Coronary artery (tissue), 2 donors: ENCODE data around the gene COL5A2.
A peak's percentile ranks its signal among the peaks of the same experiment; 100 is the strongest.

Source experiments
- DNase-seq: peaks from one replicate; pipeline ENCODE4 v3.0.0-alpha.2; 2017; ENCODE audit warnings: low spot score
- H3K27ac ChIP-seq, 2 donors: fragments of 200-600 bp; sonication (generic); one replicate each; pipeline ENCODE4 v1.5.1; 2016 to 2019
- H3K4me3 ChIP-seq: fragments of 200-600 bp; sonication (generic); 2 replicates; pipeline ENCODE4 v1.5.1; 2016; ENCODE audit warnings: mild to moderate bottlenecking, moderate library complexity
- TF ChIP-seq, protein P1 (sequence below): fragments of 200-600 bp; sonication (generic); IDR thresholded peaks from one replicate; pipeline ENCODE4 v1.5.1; 2019; ENCODE audit warnings: antibody characterized with exemption

Gene COL5A2

DNA sequence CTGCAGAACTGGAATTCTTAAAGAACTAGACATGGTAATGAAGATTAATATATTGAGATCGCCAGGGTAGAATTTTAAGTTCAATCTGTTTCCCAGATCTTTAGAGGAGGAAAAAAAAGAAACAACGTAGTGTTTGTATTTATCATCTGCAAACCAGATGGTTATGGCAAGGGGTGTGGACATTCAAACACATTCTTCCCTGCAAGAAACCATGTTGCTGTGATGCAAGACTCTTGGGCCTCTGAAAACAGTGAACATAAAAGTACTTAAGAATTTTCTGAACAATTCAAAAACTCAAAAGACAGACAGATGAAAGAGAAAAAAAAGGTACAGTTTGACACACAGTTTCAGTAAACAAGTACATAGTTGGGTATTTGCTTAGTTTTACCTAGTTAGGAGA lies 35.6 kb downstream of the COL5A2 start:
- TF ChIP-seq, protein P1, sequence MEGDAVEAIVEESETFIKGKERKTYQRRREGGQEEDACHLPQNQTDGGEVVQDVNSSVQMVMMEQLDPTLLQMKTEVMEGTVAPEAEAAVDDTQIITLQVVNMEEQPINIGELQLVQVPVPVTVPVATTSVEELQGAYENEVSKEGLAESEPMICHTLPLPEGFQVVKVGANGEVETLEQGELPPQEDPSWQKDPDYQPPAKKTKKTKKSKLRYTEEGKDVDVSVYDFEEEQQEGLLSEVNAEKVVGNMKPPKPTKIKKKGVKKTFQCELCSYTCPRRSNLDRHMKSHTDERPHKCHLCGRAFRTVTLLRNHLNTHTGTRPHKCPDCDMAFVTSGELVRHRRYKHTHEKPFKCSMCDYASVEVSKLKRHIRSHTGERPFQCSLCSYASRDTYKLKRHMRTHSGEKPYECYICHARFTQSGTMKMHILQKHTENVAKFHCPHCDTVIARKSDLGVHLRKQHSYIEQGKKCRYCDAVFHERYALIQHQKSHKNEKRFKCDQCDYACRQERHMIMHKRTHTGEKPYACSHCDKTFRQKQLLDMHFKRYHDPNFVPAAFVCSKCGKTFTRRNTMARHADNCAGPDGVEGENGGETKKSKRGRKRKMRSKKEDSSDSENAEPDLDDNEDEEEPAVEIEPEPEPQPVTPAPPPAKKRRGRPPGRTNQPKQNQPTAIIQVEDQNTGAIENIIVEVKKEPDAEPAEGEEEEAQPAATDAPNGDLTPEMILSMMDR, result no peak
- DNase-seq, result no peak
- Histone ChIP-seq H3K4me3 (no peak overlapping the region), H3K27ac (no peak overlapping the region)

GRCh38 chr2:189142893-189143759 lies 36.4 kb downstream of the COL5A2 start:
- no peak overlapping the region for H3K27ac ChIP-seq
- DNase-seq, result no peak
- H3K4me3 ChIP-seq, result no peak overlapping the region
- TF ChIP-seq, protein P1, result no peak

- no peak for DNase-seq
- no peak overlapping the region for H3K27ac ChIP-seq
- TF ChIP-seq, protein P1, result no peak
- H3K4me3 ChIP-seq, result no peak overlapping the region
Measured at GRCh38 chr2:189138800-189139199, 40.8 kb downstream of the COL5A2 start.

- Histone ChIP-seq H3K27ac (no peak overlapping the region), H3K4me3 (no peak overlapping the region)
- TF ChIP-seq, protein P1, result no peak
- DNase-seq, result no peak
Measured at GRCh38 chr2:189137519-189137918, 42.0 kb downstream of the COL5A2 start.

DNA sequence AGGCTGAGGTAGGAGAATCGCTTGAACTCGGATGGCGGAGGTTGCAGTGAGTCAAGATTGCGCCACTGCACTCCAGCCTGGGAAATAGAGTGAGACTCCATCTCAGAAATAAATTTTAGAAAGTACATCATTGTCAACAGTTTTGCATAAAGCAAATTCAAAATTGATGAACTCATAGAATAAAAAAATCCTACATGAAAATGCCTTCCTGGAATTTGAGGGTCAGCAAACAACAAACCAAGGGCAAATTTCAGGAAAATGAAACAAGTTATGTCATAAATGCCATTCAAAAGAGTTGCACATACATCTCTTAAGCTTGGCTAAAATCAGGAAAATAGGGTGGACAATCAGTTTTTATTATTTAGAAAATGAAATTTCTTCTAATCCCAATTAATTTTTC lies 45.1 kb downstream of the COL5A2 start:
- no peak for DNase-seq
- TF ChIP-seq, protein P1, result no peak
- H3K27ac ChIP-seq, result no peak overlapping the region
- H3K4me3 ChIP-seq, result no peak overlapping the region

GRCh38 chr2:189131991-189132390 lies 47.6 kb downstream of the COL5A2 start:
- H3K27ac ChIP-seq, result no peak overlapping the region
- no peak for DNase-seq
- no peak overlapping the region for H3K4me3 ChIP-seq
- TF ChIP-seq, protein P1, result no peak

DNA sequence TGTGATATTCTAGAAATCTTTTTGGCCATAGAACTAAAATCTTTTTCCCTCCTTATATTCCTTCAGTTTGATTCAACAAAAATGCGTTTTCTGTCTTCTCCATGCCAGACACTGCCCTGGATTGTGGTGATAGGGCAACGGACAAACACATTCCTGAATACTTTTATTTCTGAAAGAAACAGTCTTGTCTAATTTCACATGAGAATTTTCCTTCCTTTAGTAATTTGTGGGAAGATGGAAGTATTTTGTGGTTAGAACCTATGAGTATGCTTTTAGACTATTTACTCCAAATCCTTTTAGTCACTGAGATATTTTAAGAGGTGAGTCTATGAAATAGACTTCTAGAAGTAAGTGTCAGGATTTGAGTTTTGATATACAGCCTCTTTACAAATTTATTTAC lies 49.6 kb downstream of the COL5A2 start:
- Histone ChIP-seq H3K27ac (peak overlapping the region; percentile 31 to 50), H3K4me3 (no peak overlapping the region)
- DNase-seq, result no peak
- TF ChIP-seq, protein P1, result no peak
